Measurements from ENCODE around the gene CYP2C18. TPM values are rescaled to one million over a fixed set of nuclear protein-coding genes. Genes with fewer than 3 reads are reported as not detected.

The CYP2C18 gene
- polyA plus RNA-seq, 1 donor (not counting 4 experiments of a cell fraction or from before 2014, with no cell fraction given): 0.28 TPM

DNA sequence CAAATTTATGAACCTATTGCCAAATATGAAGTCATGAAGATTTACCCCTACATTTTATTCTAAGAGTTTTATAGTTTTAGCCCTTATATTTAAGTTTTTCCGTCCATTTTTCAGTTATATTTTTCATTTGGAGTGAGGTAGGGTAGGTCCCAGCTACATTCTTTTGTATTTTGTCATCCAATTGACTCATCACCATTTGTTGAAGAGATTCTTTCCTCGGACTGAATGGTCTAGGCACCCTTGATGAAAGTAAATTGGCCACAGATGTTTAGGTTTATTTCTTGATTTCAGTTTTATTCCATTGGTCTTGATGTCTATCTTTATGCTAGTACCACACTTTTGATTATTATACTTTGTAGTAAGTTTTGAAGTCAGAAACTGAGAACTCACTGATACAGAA lies 101.7 kb downstream of the CYP2C18 start:
- no peaks in the 10 kb centered on the region for H3K4me1 ChIP-seq (ENCODE audit: control insufficient read depth, extremely low read depth, insufficient read depth, low read length)
- H2AFZ ChIP-seq (ENCODE audit: control insufficient read depth, low read length): no peak overlapping the region
- H3K9me3 ChIP-seq (ENCODE audit: control insufficient read depth, low read depth, low read length): no peaks in the 10 kb centered on the region
- no peak for DNase-seq (ENCODE audit: low read depth, low spot score)
- no peaks in the 10 kb centered on the region for H3K36me3 ChIP-seq (ENCODE audit: control insufficient read depth in 2 of 2, extremely low read depth in 1 of 2, insufficient read depth in 2 of 2, low read length in 2 of 2)
- H3K27ac ChIP-seq (ENCODE audit: control insufficient read depth, insufficient read depth, low read length): no peak overlapping the region
- H3K9ac ChIP-seq (ENCODE audit: control insufficient read depth, extremely low read depth, insufficient read depth, low read length): no peak overlapping the region
- no peak for FAIRE-seq
- no peaks in the 10 kb centered on the region for H4K20me1 ChIP-seq (ENCODE audit: control insufficient read depth, extremely low read depth, insufficient read depth, low read length)
- no peaks in the 10 kb centered on the region for H3K79me2 ChIP-seq (ENCODE audit: control insufficient read depth, insufficient read depth, low read length)
- H3K4me2 ChIP-seq (ENCODE audit: control insufficient read depth, extremely low read depth, insufficient read depth, low read depth, low read length): no peak overlapping the region
- TF ChIP-seq, protein P1, sequence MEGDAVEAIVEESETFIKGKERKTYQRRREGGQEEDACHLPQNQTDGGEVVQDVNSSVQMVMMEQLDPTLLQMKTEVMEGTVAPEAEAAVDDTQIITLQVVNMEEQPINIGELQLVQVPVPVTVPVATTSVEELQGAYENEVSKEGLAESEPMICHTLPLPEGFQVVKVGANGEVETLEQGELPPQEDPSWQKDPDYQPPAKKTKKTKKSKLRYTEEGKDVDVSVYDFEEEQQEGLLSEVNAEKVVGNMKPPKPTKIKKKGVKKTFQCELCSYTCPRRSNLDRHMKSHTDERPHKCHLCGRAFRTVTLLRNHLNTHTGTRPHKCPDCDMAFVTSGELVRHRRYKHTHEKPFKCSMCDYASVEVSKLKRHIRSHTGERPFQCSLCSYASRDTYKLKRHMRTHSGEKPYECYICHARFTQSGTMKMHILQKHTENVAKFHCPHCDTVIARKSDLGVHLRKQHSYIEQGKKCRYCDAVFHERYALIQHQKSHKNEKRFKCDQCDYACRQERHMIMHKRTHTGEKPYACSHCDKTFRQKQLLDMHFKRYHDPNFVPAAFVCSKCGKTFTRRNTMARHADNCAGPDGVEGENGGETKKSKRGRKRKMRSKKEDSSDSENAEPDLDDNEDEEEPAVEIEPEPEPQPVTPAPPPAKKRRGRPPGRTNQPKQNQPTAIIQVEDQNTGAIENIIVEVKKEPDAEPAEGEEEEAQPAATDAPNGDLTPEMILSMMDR (optimal IDR thresholded peaks at IDR 0.05 in 1 of 3, IDR thresholded peaks at IDR 0.05 in 1 of 3, conservative IDR thresholded peaks at IDR 0.05 in 1 of 3; ENCODE audit: extremely low read depth in 1 of 3, insufficient read depth in 2 of 3, low read length in 3 of 3): no peak
- TF ChIP-seq EZH2 (IDR thresholded peaks at IDR 0.05; ENCODE audit: low read length): no peak
- H3K9me1 ChIP-seq (ENCODE audit: control insufficient read depth, extremely low read depth, insufficient read depth, low read length): no peaks in the 10 kb centered on the region
- dilution Hi-C loops (cut with MboI; ENCODE audit: extremely low pct_ligation_motif_present, low sequenced_read_pairs): no loop called here
- H3K27me3 ChIP-seq (ENCODE audit: control insufficient read depth, extremely low read depth, insufficient read depth, low read length): no peaks in the 10 kb centered on the region
- H3K4me3 ChIP-seq (ENCODE audit: control insufficient read depth in 2 of 3, extremely low read depth in 1 of 3, insufficient read depth in 2 of 3, low read depth in 1 of 3, low read length in 3 of 3): no peak overlapping the region

Other genes with a start within 250 kb of the CYP2C18 start
- gene HELLS, start 137.9 kb upstream of the CYP2C18 start, polyA plus RNA-seq: 3.9 to 16.8 TPM (median 16.4 TPM) in 3 replicates
- 0.03 TPM in 1 of 3 replicates, not detected in the others for gene CYP2C19, start 79.0 kb downstream of the CYP2C18 start, polyA plus RNA-seq